Caco-2 (cell line): ENCODE data around the gene TDRD10. TPM values are rescaled to one million over a fixed set of nuclear protein-coding genes. Genes with fewer than 3 reads are reported as not detected.

Experiments
- BruUV-seq: library from RNA; stranded (reverse); fragments of 400-500 nt; replicated peaks from 2 replicates; lab custom pipeline; 2021; lab: Mats Ljungman, UMichigan
- CTCF ChIA-PET: fragments of 300-600 bp; sonication (Branson Sonifier 250); formaldehyde crosslinking; loops from one replicate; lab custom pipeline; 2022; ENCODE audit warnings: antibody characterized with exemption; lab: Charles Lee
- POLR2A ChIA-PET: fragments of 300-600 bp; sonication (Branson Sonifier 250); formaldehyde crosslinking; loops from one replicate; lab custom pipeline; 2022; ENCODE audit warnings: antibody characterized with exemption; lab: Charles Lee
- DNase-seq, 2 experiments: peaks; one replicate each; pipeline versions ENCODE4 v3.0.0 to v3.0.0-alpha.2; 2020 to 2022
- H3K27me3 ChIP-seq: replicated peaks from 2 replicates; pipeline ENCODE4 v1.6.0; 2011; ENCODE audit warnings: low read length; ENCODE audit not compliant: control insufficient read depth, insufficient read depth
- H3K36me3 ChIP-seq: 2 replicates; pipeline ENCODE4 v1.5.1; 2011; ENCODE audit warnings: low read length; ENCODE audit not compliant: control insufficient read depth, insufficient read depth
- H3K4me1 ChIP-seq: fragments of 250-450 bp; sonication (Bioruptor Pico); 2 replicates; pipeline ENCODE4 v1.5.1; 2020; ENCODE audit warnings: mild to moderate bottlenecking
- H3K4me3 ChIP-seq: 2 replicates; pipeline ENCODE4 v1.5.1; 2011; ENCODE audit warnings: low read depth, mild to moderate bottlenecking, control low read depth, low read length
- H3K9me3 ChIP-seq: fragments of 250-450 bp; sonication (Bioruptor Pico); 2 replicates; pipeline ENCODE4 v1.5.1; 2020; ENCODE audit warnings: mild to moderate bottlenecking, moderate library complexity
- H3K27ac Mint-ChIP-seq: one replicate; pipeline ENCODE4 v1.8.0; 2022; ENCODE audit warnings: mixed read lengths; ENCODE audit not compliant: unreplicated experiment
- H3K27me3 Mint-ChIP-seq: one replicate; pipeline ENCODE4 v1.8.0; 2022; ENCODE audit warnings: mixed read lengths; ENCODE audit not compliant: insufficient read depth, unreplicated experiment
- H3K36me3 Mint-ChIP-seq: one replicate; pipeline ENCODE4 v1.8.0; 2022; ENCODE audit warnings: mild to moderate bottlenecking, mixed read lengths; ENCODE audit not compliant: insufficient read depth, unreplicated experiment
- H3K4me1 Mint-ChIP-seq: one replicate; pipeline ENCODE4 v1.8.0; 2022; ENCODE audit warnings: low read depth, mixed read lengths; ENCODE audit not compliant: unreplicated experiment
- H3K4me3 Mint-ChIP-seq: one replicate; pipeline ENCODE4 v1.8.0; 2022; ENCODE audit warnings: mild to moderate bottlenecking, moderate library complexity, mixed read lengths; ENCODE audit not compliant: unreplicated experiment
- H3K9me3 Mint-ChIP-seq: one replicate; pipeline ENCODE4 v1.8.0; 2022; ENCODE audit warnings: mixed read lengths; ENCODE audit not compliant: unreplicated experiment
- intact Hi-C: fragments of 100-400 bp; cut with micrococcal nuclease; formaldehyde crosslinking; loops from one replicate; pipeline ENCODE4 v1.10.0; 2022; ENCODE audit not compliant: unreplicated experiment
- total RNA-seq: library from RNA; stranded (reverse); gene quantifications from 2 replicates; pipeline ENCODE4 v1.2.3, GENCODE V29; 2022
- TF ChIP-seq, protein P1 (sequence below), 2 experiments: fragments of 200-600 bp in 1 of 2; IDR thresholded peaks; 1 replicate in 1 of 2; 2 replicates in 1 of 2; pipeline versions ENCODE4 v1.5.1 to v1.8.0; 2011 to 2022; ENCODE audit warnings: antibody characterized with exemption in 1 of 2, control low read depth in 1 of 2, inconsistent platforms in 1 of 2, low read depth in 1 of 2, low read length in 1 of 2, mild to moderate bottlenecking in 1 of 2, moderate library complexity in 1 of 2; ENCODE audit not compliant: insufficient read depth in 1 of 2, severe bottlenecking in 1 of 2, unreplicated experiment in 1 of 2

The TDRD10 gene
- total RNA-seq, 1 experiment from 2014 or later: not detected

DNA sequence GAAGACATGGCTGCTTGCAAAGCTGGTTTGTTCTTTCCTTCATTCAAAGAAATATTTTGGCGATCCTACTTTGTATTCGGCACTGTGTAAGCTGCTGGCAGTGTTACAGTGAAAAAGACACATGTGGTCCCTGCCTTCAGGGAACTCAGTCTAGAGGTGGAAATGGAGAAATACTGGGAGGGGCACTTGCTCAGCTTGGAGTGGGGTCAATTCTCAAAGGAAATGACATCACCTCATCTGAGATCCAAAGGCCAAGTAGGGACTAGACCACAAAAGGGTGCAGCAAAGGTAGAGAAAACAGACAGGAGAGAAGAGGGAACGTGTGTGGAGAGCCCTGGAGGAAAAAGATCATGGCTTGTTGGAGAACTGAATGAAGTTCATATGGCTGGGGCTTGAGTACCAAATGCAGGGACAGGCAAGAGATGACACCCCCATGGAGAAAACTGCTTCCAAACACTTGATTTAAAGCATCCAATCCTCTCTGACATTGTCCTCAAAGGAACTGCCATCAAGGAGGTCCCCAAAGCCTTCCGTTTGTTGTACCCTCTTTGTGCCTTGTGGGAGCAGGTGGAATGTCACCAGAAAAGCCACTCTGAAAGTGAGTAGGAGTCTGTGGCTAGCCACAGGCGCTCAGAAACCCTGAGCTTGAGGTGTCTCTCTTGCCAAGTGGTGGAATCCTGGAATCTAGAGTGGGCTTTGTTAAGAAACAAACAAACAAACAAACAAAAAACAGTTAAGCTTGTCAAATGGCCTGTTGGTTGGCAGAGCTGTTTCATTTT is 48.3 kb upstream of the TDRD10 start:
- CTCF ChIA-PET: interaction anchor here (0.6 kb wide), 1 partner anchor 98 kb away, joined by 3 read pairs; no protein-coding TSS in a partner anchor
- intact Hi-C loops: no loop called here
- DNase-seq: no peak
- Histone ChIP-seq H3K36me3 (no peaks in the 10 kb centered on the region), H3K4me1 (no peaks in the 10 kb centered on the region), H3K27me3 (no peaks in the 10 kb centered on the region), H3K4me3 (no peak overlapping the region), H3K9me3 (no peaks in the 10 kb centered on the region)
- H3K4me1 Mint-ChIP-seq: no peaks in the 10 kb centered on the region
- H3K36me3 Mint-ChIP-seq: no peaks in the 10 kb centered on the region
- no peak overlapping the region for H3K27ac Mint-ChIP-seq
- H3K27me3 Mint-ChIP-seq: no peaks in the 10 kb centered on the region
- POLR2A ChIA-PET: no interaction called here
- no TSS peak for BruUV-seq
- no peak overlapping the region for H3K4me3 Mint-ChIP-seq
- no peaks in the 10 kb centered on the region for H3K9me3 Mint-ChIP-seq
- TF ChIP-seq, protein P1, sequence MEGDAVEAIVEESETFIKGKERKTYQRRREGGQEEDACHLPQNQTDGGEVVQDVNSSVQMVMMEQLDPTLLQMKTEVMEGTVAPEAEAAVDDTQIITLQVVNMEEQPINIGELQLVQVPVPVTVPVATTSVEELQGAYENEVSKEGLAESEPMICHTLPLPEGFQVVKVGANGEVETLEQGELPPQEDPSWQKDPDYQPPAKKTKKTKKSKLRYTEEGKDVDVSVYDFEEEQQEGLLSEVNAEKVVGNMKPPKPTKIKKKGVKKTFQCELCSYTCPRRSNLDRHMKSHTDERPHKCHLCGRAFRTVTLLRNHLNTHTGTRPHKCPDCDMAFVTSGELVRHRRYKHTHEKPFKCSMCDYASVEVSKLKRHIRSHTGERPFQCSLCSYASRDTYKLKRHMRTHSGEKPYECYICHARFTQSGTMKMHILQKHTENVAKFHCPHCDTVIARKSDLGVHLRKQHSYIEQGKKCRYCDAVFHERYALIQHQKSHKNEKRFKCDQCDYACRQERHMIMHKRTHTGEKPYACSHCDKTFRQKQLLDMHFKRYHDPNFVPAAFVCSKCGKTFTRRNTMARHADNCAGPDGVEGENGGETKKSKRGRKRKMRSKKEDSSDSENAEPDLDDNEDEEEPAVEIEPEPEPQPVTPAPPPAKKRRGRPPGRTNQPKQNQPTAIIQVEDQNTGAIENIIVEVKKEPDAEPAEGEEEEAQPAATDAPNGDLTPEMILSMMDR (IDR thresholded peaks at IDR 0.05; ENCODE audit: insufficient read depth in 1 of 2, low read depth in 1 of 2, low read length in 1 of 2, severe bottlenecking in 1 of 2, unreplicated experiment in 1 of 2): no peak

DNA sequence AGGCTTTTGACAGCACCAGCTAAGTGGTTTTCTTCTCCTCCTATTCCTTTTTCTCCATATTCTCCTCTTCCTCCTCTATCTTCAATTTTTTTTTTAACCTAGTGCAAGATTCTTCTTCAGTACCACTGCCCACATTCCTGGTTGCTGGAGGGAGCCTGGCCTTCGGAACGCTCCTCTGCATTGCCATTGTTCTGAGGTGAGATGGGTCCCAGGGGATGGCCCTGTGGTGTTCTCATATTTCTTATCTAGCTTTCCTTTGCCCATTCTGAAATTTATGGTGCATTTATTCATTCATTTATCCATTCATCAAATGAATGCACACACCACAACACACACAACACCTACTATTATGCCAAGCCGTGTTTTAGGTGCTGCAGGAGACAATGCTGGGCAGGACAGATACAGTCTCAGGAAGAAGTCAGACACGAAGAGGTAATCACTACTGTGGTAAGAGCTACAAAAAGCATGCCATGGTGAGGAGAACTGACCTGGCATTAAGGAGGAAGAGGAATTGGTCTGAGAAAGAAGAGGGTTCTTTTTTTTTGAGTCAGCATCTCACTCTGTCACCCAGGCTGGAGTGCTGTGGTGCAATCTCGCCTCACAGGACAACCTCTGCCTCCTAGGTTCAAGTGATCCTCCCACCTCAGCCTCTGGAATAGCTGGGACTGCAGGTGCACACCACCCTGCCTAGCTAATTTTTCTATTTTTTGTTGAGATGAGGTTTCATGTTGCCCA is 47.5 kb upstream of the TDRD10 start:
- no peak overlapping the region for H3K27ac Mint-ChIP-seq
- POLR2A ChIA-PET: no interaction called here

DNA sequence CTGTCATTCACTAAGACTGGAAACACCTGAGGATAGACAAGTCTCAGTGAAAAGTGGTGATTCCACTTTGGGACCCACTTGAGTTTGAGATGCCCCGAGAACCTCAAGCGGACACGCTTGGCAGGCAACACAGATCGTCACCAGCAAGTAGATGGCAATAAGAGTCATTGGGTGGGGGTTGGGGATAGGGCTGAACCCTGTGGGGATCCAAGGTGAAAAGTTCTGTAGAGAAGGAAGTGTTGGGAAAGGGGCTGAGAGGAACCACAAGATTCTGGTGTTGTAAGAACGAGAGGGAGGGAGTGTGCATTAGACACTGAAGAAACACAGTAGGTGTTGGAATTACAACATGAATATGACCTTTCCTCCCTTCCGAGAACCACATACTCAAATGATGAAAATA is 45.4 kb upstream of the TDRD10 start:
- POLR2A ChIA-PET: no interaction called here
- H3K9me3 Mint-ChIP-seq: no peaks in the 10 kb centered on the region
- H3K9me3 ChIP-seq: no peaks in the 10 kb centered on the region

More for the DNA sequence above, 47.5 kb upstream of the TDRD10 start:
- Histone ChIP-seq H3K4me3 (no peak overlapping the region), H3K36me3 (no peaks in the 10 kb centered on the region), H3K4me1 (no peaks in the 10 kb centered on the region), H3K27me3 (no peaks in the 10 kb centered on the region), H3K9me3 (no peaks in the 10 kb centered on the region)
- no peaks in the 10 kb centered on the region for H3K9me3 Mint-ChIP-seq
- no TSS peak for BruUV-seq
- no peaks in the 10 kb centered on the region for H3K27me3 Mint-ChIP-seq
- intact Hi-C loops: no loop called here
- no peaks in the 10 kb centered on the region for H3K36me3 Mint-ChIP-seq
- H3K4me3 Mint-ChIP-seq: no peak overlapping the region
- no peak for DNase-seq
- TF ChIP-seq, protein P1 (IDR thresholded peaks at IDR 0.05; ENCODE audit: insufficient read depth in 1 of 2, low read depth in 1 of 2, low read length in 1 of 2, severe bottlenecking in 1 of 2, unreplicated experiment in 1 of 2): no peak
- H3K4me1 Mint-ChIP-seq: no peaks in the 10 kb centered on the region
- CTCF ChIA-PET: interaction anchor here (0.6 kb wide), 1 partner anchor 97 kb away, joined by 3 read pairs; no protein-coding TSS in a partner anchor

More for the DNA sequence above, 45.4 kb upstream of the TDRD10 start:
- H3K4me1 ChIP-seq: no peaks in the 10 kb centered on the region
- H3K27me3 ChIP-seq: no peaks in the 10 kb centered on the region
- CTCF ChIA-PET: no interaction called here
- H3K36me3 ChIP-seq: no peaks in the 10 kb centered on the region
- no peak for DNase-seq
- no peaks in the 10 kb centered on the region for H3K4me1 Mint-ChIP-seq
- intact Hi-C loops: no loop called here
- no peak overlapping the region for H3K4me3 ChIP-seq
- no peaks in the 10 kb centered on the region for H3K36me3 Mint-ChIP-seq
- no peak overlapping the region for H3K4me3 Mint-ChIP-seq
- BruUV-seq: no TSS peak
- H3K27ac Mint-ChIP-seq: no peak overlapping the region
- H3K27me3 Mint-ChIP-seq: no peaks in the 10 kb centered on the region
- TF ChIP-seq, protein P1 (IDR thresholded peaks at IDR 0.05; ENCODE audit: insufficient read depth in 1 of 2, low read depth in 1 of 2, low read length in 1 of 2, severe bottlenecking in 1 of 2, unreplicated experiment in 1 of 2): no peak
